Thoracic aorta (tissue), 2 donors: Measurements from ENCODE around the gene UTP4. TPM values are rescaled to one million over a fixed set of nuclear protein-coding genes. Genes with fewer than 3 reads are reported as not detected.

Experiments
- ATAC-seq: fragments of 150-250 bp; one replicate; pipeline ENCODE4 v1.8.0; 2017; ENCODE audit warnings: low read depth; ENCODE audit not compliant: insufficient number of reproducible peaks, low FRiP score
- DNase-seq: peaks from one replicate; pipeline ENCODE4 v3.0.0-alpha.2; 2020; ENCODE audit warnings: low spot score
- H3K27ac ChIP-seq, 2 donors: fragments of 200-600 bp; sonication (generic); 1 replicate in 1 of 2; 2 replicates in 1 of 2; pipeline ENCODE4 v1.5.1; 2016; ENCODE audit warnings: mild to moderate bottlenecking in 2 of 2, moderate library complexity in 2 of 2
- H3K27me3 ChIP-seq: fragments of 200-600 bp; sonication (generic); replicated peaks from 2 replicates; pipeline ENCODE4 v1.6.0; 2016; ENCODE audit warnings: mild to moderate bottlenecking; ENCODE audit not compliant: insufficient read depth
- H3K36me3 ChIP-seq: fragments of 200-600 bp; sonication (generic); one replicate; pipeline ENCODE4 v1.5.1; 2016
- H3K4me1 ChIP-seq, 2 donors: fragments of 200-600 bp; sonication (generic); 1 replicate in 1 of 2; 2 replicates in 1 of 2; pipeline versions ENCODE4 v1.5.1 to v1.6.0; 2016; ENCODE audit warnings: low read depth in 2 of 2, mild to moderate bottlenecking in 1 of 2; ENCODE audit not compliant: control insufficient read depth in 1 of 2
- H3K4me3 ChIP-seq: fragments of 200-600 bp; sonication (generic); 2 replicates; pipeline ENCODE4 v1.5.1; 2016; ENCODE audit warnings: mild to moderate bottlenecking
- H3K9me3 ChIP-seq: fragments of 200-600 bp; sonication (generic); 2 replicates; pipeline ENCODE4 v1.5.1; 2016
- total RNA-seq, 2 donors: library from RNA; depleted of rRNA; stranded (reverse); fragments of >200 nt; gene quantifications; one replicate each; pipeline versions ENCODE4 v1.1.0 to v1.2.3, GENCODE V29; 2016
- TF ChIP-seq, protein P1 (sequence below): fragments of 200-600 bp; sonication (generic); IDR thresholded peaks from one replicate; pipeline ENCODE4 v1.5.1; 2019; ENCODE audit warnings: antibody characterized with exemption

UTP4 gene
- total RNA-seq, 2 donors from 2014 or later: 44.5 to 59.7 TPM

DNA sequence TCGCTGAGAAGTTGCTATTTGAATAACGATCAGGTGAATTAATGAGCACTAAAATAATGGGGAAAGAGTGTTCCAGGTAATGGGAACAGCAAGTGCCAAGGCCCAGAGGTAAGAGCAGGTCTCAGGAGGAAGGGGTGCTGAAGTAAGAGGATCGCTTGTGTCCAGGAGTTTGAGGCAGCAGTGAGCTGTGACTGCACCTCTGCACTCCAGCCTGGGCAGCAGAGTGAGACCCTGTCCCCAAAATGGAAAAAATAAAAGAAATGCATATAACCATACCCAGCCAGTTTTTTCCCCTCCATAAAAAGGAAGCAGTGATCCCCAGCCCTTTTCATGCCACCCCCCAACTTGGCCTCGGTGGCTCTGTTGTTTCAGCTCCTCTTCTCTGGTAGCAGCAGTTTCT is 43.8 kb upstream of the UTP4 start:
- Histone ChIP-seq H3K9me3 (no peaks in the 10 kb centered on the region), H3K36me3 (no peaks in the 10 kb centered on the region)
- TF ChIP-seq, protein P1, sequence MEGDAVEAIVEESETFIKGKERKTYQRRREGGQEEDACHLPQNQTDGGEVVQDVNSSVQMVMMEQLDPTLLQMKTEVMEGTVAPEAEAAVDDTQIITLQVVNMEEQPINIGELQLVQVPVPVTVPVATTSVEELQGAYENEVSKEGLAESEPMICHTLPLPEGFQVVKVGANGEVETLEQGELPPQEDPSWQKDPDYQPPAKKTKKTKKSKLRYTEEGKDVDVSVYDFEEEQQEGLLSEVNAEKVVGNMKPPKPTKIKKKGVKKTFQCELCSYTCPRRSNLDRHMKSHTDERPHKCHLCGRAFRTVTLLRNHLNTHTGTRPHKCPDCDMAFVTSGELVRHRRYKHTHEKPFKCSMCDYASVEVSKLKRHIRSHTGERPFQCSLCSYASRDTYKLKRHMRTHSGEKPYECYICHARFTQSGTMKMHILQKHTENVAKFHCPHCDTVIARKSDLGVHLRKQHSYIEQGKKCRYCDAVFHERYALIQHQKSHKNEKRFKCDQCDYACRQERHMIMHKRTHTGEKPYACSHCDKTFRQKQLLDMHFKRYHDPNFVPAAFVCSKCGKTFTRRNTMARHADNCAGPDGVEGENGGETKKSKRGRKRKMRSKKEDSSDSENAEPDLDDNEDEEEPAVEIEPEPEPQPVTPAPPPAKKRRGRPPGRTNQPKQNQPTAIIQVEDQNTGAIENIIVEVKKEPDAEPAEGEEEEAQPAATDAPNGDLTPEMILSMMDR: no peak

DNA sequence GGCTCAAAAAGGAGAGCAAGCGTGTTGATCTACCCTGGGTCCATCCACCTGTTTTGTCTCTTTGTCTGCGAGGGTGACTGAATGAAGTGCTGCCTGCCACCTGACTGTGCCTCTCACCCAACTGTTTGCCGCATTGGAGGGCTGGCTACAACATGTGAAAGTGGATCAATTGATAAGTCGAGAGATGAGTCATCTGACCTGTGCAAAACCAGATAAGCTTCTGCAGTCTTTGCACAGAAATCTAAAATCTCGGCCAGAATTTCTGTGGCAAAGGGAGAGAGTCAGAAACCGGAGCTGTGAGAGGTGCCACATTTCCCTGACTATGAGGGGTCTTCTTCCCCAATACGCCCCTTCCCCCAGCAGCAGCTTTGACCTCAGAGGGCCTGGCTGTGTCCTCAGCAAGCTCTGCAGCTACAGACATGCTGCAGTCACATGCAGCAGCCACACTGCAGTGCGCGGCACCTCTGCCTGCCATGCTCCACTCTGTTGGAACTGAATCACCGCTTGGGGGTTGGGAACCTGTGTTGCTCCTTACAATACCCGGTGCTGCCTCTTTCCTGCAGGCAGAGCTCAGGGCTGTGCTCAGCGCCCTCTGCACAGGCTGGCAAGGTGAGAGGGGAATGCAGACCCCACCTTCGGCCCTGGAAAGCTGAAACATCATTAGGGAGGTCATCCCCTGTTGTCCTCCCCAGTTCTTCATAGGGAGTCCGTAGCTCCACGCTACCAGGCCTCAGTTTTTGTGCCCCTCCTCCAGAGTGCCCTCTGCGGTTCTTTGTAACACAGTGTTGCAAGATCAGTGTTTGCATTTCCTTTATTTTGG is 43.1 kb upstream of the UTP4 start:
- no peaks in the 10 kb centered on the region for H3K4me1 ChIP-seq
- H3K9me3 ChIP-seq: no peaks in the 10 kb centered on the region
- H3K27ac ChIP-seq: no peak overlapping the region
- DNase-seq: no peak
- no peaks in the 10 kb centered on the region for H3K27me3 ChIP-seq
- no peak for ATAC-seq
- TF ChIP-seq, protein P1: no peak
- H3K36me3 ChIP-seq: no peaks in the 10 kb centered on the region
- H3K4me3 ChIP-seq: no peak overlapping the region

More for the DNA sequence above, 43.8 kb upstream of the UTP4 start:
- Histone ChIP-seq H3K27me3 (no peaks in the 10 kb centered on the region), H3K4me1 (no peaks in the 10 kb centered on the region), H3K27ac (no peak overlapping the region), H3K4me3 (no peak overlapping the region)
- ATAC-seq (no peak), DNase-seq (no peak)

DNA sequence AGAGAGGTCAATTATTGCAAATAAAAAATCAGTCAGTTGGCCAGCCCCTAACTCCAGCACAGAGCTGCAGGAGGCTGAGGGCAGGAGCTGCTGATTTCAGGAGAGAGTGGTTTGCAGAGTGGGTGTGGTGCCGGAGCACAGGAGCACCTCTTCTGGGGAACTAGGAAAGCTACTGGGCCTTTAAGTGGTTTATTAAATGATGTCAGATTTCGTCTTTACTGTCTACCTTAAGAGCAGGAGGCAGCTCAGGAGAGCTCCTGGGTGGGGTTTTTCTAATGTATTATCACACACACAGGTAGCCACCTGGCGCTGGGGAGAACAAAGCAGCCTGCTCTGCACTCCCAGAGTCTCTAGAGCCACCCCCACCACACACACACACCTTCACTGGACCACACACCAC is 38.5 kb upstream of the UTP4 start:
- H3K36me3 ChIP-seq: no peaks in the 10 kb centered on the region
- TF ChIP-seq, protein P1: no peak
- ATAC-seq (no peak), DNase-seq (no peak)
- H3K27ac ChIP-seq: no peak overlapping the region
- H3K9me3 ChIP-seq: no peaks in the 10 kb centered on the region
- no peaks in the 10 kb centered on the region for H3K4me1 ChIP-seq
- H3K27me3 ChIP-seq: no peaks in the 10 kb centered on the region
- H3K4me3 ChIP-seq: no peak overlapping the region

DNA sequence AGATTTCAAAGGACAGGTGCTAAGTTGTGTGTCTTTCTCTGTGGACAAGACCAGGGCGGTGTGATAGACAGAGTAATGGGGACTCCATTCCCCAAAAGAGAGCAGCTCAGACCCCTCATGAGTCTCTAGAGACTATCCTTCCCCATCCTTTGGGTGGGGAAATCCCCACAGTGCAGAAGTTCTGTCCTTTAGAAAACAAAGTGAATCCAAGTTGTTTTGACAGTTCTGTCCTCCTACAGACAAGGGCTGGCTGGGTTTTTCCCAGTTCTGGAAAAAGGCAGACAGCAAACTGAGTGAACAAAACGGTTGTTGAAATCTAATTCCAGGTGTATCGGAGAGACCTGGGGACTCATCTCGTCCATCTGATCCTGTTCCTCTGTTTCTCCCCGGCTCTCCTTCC is 37.9 kb upstream of the UTP4 start:
- ATAC-seq (no peak), DNase-seq (no peak)
- TF ChIP-seq, protein P1: no peak
- Histone ChIP-seq H3K9me3 (no peaks in the 10 kb centered on the region), H3K4me1 (no peaks in the 10 kb centered on the region), H3K36me3 (no peaks in the 10 kb centered on the region), H3K4me3 (no peak overlapping the region), H3K27me3 (no peaks in the 10 kb centered on the region), H3K27ac (no peak overlapping the region)

DNA sequence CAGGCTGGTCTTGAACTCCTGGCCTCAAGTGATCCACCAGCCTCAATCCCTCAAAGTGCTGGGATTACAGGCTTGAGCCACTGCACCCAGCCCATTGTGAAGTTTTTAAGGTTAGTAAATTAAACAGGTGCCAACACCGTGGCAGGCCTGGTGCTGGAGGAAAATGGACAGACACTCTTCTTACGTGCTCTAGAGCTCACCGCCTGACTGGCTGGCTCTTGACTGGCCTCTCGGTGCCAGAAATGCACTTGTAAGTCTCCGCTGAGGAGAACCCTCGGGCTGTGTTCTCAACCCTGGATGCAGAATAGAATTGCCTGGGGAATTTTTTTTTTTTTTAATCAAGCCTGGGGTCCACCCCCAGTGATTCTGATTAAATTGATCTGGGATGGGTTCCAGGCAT is 37.3 kb upstream of the UTP4 start:
- TF ChIP-seq, protein P1: no peak
- Histone ChIP-seq H3K4me3 (no peak overlapping the region), H3K36me3 (no peaks in the 10 kb centered on the region), H3K9me3 (no peaks in the 10 kb centered on the region), H3K27me3 (no peaks in the 10 kb centered on the region), H3K4me1 (no peaks in the 10 kb centered on the region), H3K27ac (no peak overlapping the region)
- DNase-seq (no peak), ATAC-seq (no peak)
